Stimulated activated CD8-positive, alpha-beta memory T cell treated with anti-CD3 and anti-CD28 coated beads, Interleukin-2, amount 100 ng/mL, for 48 hours (primary cell): ENCODE data around the gene GGNBP2.
"Not testable (repeated sequence)": the region's sequence is repeated elsewhere in the genome, so short reads cannot be mapped to it uniquely, and the experiment has no call there.

Experiments
- DNase-seq, 2 donors: peaks; one replicate each; pipeline ENCODE4 v3.0.0-alpha.2; 2020; ENCODE audit warnings: low read depth in 2 of 2

The GGNBP2 gene, protein sequence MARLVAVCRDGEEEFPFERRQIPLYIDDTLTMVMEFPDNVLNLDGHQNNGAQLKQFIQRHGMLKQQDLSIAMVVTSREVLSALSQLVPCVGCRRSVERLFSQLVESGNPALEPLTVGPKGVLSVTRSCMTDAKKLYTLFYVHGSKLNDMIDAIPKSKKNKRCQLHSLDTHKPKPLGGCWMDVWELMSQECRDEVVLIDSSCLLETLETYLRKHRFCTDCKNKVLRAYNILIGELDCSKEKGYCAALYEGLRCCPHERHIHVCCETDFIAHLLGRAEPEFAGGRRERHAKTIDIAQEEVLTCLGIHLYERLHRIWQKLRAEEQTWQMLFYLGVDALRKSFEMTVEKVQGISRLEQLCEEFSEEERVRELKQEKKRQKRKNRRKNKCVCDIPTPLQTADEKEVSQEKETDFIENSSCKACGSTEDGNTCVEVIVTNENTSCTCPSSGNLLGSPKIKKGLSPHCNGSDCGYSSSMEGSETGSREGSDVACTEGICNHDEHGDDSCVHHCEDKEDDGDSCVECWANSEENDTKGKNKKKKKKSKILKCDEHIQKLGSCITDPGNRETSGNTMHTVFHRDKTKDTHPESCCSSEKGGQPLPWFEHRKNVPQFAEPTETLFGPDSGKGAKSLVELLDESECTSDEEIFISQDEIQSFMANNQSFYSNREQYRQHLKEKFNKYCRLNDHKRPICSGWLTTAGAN

DNA sequence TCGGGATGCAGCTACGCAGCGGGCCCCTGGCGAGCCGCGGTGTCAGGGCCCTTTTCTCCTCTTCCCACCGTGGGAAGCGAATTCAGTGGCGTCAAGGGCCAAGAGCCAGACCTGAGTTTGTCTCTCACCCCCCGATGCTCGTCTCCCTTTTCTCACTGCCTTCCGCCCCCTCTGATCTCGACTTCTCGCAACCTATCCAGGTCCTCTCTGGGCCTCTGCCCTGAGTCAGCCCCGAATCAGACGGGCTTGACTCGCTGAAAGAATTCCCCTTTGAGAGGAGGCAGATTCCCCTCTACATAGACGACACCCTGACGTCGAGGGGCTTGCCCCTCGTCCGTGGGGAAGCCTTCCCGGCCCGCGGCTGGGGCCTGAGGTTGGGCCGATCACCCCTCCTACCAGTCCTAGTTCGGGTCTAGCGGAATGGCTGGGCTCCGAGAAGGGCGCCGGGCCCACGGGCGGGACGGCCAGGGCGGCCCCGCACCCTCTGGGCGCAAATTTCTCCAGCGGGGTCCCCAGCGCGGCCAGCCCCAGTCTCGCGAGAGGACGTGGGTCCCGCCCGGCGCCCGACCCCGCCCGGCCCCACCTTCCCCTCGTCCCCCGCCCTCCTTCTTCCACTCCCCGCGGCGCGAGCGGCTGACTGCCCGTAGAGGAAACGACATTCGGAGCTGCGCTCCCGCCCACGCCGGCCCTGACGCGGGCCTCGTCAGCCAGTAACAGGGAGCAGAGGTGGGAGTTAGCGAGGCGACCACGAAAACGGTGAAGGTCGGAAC lies at the start of gene GGNBP2:
Gene GGNBP2, plus strand, starts transcription at position 613 of the 770 bp plus-strand sequence. CDS start 806 bp downstream, outside the sequence.
- DNase-seq: peak; percentile 81 to 89

DNA sequence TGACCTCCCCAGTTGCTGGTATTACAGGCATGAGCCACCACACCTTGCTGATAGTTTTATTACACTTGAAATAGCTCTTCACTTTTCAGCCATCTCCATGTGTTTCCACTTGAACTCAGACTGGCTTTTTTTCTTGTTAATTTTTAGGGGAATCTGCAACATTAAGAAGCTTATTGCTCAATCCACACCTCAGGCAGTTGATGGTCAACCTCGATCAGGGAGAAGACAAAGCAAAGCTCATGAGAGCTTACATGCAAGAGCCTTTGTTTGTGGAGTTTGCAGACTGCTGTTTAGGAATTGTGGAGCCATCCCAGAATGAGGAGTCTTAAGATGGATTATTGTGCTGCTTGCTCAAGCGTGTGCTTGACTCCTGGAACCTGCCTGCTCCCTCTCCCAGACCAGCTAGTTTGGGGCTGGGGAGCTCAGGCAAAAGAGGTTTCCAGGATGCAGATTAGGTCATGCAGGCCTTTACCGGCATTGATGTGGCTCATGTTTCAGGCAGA lies 49.6 kb upstream of the GGNBP2 start:
- DNase-seq: no peak

DNA sequence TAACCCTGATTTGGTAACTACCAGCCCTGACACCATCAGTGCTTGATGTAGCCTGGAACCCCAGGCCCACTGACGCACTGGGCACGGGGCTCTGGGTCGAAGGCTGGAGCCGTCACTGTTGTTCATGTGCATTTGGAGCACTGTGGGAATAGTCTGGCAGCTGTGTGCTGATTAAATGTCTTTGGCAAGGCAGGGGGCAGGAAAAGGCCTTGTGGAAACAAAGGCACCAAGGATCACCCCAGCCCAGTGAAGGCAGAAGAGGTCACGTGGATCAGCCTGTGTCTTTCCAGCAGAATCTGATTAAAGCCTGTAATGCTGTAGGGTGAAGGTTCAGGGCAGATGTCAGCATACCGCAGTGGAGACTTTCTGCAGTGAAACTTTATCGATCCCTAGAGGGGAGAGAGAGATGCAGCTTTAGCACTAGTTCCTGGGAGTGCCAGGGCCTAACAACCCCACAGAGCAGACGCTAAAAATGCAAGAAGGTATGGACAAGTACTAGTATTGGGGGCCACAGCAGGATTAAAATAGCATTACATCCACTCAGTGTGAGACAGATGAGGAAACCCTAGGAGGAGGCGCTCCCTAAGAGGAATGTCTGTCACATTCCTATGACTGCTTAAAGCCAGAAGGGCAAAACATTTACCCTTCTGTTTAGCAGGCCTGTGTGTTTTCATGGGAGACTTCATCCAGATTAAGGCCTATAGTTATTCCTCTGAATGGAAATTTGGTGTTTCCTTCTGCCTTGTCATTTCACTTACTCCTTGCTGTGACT lies 48.5 kb upstream of the GGNBP2 start:
- no peak for DNase-seq

DNA sequence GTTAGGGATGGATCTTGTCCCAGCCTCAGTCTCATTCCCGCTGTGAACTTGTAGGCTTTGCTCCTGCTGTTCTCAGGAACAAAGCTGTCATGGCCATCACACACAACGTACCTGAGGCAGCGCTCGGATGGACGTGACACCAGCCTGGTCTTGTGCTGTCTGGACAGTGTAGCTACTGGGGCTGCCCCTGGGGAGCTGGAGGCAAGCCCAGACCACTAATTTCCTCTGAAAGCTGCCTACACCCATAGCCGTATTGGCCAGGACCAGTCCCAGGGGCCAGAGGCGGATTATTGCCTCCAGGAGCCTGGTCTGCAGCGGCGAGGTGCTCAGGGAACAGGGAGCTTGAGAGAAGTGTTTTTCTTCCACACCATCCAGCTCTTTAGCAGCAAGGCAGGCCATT lies 46.6 kb upstream of the GGNBP2 start:
- DNase-seq: no peak

DNA sequence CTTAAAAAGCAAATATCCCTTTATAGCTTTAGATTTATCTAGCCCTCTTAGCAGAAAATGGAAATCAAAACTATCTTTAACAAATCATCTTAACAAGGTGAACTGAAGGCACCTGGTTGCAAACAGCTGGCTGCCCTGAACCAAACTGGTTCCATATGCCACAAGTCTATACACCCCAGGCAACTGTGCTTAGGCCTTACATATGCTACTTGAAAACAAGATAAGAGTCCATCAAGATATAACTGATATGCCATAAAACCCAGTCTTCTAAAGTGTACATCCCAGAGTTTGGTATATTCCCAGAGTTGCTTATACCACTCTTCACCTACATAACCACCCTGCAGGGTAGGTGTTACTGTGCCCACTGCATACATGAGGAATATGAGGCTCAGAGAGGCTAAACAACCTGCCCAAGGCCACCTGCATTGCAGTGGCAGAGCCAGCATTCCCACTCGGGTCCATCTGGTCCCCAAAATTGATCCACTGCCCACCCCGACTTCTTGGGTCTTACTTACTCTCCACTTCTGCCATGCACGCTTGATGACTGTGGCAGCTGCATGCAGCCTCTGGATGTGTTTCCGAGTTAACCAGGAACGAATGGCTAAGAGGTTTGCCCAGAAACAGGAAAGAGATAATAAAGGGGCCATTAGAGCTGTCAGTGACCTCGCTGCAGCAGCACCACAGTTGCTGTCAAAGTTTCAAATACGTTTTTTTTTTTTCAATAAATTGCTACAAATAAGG lies 46.0 kb upstream of the GGNBP2 start:
- no peak for DNase-seq

DNA sequence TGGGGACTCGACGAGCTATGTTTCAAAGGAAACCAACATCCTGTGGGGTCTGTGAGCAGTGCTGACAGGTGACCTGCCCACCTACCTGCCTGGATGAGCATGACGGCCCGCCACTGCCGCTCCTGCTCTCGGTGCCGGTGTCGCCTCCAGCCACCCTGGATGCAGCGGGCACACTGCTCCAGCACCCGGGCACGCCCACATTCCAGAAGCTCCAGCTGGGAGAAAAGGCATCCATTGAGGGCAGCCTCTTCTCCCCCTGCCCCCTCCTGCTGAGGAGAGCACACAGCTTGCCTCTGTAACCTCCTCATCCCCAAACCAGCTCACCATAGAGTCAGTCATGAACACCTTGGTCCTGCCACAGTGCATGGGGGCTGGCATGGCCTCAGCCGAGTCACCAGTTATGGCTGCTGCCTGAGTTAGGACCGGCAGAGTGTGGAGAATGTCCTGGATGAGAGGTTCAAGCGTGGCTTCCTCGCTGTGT lies 43.9 kb upstream of the GGNBP2 start:
- no peak for DNase-seq

DNA sequence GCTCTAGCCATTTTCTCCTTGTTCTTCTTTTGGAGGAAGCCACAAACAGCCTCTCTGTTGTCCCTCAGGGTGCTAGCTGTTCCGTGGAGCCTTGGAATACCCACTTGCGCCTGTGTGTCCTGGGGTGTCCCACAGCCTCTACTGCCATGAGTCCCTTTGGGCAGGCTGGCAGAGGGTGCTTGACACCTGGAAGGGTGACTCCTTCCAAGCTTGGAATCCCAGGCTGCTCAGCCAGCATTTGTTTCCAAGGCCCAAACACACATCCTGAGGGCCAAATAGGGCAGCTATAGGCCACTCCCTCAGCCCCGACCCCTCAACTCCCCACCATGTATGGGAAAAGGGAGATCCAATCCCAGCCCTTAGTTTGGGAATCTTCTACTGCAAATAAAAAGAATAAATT lies 43.4 kb upstream of the GGNBP2 start:
- no peak for DNase-seq

DNA sequence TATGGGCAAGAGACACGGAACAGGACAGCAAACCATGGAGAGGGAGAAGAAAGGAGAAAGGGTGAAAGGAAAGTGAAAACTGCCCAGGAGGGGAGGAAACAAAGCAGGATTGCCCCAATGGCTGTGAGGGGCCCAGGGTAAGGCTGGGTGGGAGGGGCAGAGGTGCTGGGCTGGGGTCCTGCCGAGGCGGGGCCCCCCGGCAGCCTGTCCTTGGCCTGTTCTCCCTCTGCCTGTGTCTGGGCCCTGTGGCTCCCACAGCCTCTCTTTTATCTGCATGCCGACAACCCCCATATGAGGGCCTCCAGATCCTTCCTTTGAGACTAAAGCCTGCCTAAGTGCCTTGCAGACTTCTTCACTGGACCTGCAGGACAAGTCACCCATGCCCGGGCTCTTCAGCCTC lies 42.8 kb upstream of the GGNBP2 start:
- no peak for DNase-seq

DNA sequence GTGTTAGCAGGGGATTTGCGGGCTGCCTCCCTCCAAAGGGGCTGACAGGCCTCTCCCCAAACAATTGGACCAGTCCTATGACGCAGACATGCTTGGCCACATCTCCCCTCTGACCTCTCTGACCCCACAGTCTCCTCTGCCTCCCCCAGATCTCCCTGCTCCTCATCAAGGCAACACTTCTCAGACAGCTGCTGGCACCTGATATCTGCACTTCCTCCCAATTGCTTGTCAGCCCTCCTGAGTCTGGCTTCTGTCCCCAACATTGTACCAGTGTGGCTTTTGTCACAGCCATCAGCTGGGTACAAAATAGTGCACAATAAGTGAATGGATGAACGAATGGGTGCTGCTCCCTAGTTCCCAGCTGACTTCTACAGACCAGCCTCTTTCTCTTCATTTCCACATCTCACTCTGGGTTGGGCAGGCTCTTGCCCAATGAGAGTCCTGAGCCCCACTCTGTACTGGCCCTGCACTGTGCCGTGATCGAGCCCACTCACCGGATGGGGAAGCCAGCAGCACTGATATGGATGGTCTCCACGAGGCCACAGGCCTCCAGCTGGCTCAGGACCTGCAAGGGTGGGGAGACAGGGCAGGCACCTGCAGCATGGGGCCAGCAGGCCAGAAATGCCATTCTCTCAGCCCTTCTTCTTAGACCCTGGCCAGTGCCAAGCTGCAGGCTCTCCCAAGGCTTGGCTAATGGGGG lies 41.1 kb upstream of the GGNBP2 start:
- DNase-seq: no peak

DNA sequence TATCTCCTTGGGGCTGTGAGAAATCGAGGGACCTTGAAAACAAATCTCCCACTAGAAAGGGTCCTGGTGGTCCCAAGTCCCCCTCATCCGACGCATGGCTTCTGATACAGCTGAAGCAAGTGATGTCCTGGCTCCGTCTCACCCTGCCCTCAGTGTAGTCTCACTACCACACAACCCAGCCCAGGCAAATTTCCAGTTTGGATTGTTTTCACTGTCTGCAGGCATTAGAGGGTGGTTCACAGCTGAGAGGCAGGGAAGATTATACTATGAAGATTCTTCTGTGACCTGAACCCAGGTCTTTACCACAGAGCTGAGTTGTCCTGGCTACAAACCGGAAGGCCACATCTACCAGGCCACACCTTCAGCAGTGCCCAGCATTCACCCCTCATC lies 40.6 kb upstream of the GGNBP2 start:
- no peak for DNase-seq

DNA sequence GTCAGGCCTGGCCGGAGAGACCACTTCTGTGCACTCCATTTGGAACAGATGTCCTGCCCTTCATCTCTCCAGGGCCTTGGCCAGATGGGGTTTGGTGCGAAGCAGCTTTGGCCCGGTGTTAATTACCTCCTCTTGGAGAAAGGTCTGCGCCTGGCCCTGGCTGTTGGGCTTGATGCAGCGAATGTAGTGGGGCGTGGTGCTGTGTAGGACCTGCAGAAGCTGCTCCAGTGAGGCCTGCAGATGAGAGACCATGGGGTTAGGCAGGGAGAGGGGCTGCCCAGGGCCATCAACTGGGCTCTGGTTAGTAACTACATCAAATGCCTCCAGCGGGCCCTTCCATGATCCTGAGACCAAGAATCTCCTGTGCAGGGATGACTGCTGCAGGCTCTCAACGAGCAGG lies 39.5 kb upstream of the GGNBP2 start:
- no peak for DNase-seq

DNA sequence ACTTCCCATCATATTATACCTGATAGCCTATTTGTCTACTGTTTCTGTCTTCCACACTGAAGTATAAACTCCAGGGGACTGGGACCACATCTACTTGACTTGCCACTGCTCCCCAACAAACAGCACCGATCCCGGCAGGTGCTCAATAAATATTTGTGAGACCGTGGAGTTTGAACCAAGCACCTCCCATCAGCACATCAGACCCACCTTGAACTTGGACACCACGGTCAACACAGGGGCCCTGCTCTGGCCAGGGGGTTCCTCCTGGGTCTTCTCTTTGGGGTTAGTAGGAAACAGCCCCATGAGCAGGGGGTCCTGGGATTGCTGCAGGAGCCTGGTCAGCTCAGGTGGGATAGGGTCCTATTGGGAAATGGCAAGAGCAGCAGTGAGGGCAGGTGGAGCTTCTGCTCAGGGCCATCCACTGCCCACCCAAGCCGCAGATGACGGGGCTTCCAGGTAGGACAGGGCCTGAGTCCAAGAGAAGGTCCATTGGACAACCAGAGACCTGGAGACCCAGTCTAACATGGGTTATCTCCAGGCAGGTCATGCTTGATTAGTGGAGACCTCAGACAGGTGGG lies 38.4 kb upstream of the GGNBP2 start:
- DNase-seq: no peak

DNA sequence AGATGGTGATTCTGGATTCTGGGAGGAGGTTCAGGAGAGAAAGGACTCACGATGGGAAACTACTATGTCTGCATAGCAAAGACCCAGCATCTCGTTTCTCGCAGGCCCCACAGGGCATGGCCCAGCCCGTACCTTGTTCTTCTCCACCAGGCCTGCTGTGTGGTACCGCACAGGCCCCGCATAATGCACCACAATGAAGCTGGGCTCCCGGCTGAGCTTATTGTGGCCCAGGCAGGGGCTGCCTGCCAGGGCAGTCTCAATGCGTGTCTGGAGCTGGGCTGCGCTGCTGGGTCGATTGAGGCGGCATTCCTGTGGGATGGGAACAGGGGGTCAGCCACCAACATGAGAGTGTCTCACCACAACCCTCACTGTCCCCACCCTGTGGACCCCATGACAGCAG lies 37.9 kb upstream of the GGNBP2 start:
- no peak for DNase-seq

DNA sequence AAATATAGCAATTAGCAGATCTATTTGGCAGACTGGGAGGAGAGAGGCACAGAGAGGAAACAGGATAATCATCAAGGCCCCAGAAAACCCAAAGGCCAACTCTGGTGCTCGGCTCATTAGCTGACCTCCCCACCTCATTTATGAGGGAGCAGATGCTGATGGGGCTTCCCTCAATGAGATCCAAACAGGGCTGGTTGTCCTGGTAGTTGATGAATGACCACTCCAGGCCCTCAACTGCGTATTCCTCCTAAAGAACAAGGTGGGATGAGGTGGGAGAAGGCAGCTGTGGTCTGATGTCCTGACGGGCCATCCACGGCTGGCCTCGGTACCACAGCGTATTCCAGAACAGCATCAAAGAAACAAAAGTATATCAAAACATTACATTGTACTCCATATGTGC lies 37.5 kb upstream of the GGNBP2 start:
- no peak for DNase-seq

DNA sequence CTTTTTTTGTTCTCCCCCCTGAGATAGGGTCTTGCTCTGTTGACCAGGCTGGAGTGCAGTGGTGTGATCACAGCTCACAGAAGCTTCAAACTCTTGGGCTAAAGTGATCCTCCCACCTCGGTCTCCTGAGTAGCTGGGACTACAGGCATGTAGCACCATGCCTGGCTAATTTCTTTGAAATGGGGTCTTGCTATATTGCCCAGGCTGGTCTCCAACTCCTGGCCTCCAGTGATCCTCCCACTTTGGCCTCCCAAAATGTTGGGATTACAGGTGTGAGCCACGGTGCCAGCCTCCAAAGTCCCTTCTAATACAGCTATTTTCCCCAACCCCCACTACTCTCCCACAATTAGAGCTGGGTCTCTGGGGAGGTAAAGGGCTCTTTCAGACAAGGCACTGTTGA lies 36.3 kb upstream of the GGNBP2 start:
- DNase-seq: not testable (repeated sequence)

DNA sequence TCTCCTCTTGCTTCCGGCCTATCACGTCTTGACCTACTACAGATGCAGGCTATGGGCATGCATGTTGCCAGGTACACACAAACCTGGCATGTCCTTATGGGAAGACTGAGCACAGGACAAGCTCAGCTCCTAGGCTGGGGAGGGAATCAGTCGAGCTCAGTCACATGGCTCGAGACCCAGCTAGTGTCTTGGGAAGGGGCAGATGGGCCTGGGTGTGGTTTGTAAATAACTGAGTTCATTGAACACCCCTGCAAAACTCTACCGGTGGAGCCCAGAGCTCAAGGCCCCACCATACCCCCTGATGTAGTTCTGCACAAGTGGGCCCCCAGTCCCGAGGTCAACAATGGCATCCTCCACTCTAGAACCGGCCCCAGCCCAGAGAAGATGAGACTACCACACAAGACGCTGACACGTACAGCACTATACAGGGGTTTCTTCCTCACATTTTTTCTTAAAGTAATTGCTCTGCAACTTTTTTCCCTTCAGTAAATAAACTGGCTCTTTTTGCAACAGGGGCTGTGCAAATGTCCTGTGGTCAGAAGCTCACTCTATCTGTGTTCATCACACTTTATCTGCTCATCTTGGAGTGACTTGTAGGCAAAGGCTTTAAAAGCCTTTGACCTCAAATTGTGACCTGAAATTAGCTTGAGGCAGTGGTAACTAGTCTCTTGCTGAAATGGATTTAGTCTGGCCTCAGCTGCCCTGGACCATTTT lies 35.3 kb upstream of the GGNBP2 start:
- no peak for DNase-seq

DNA sequence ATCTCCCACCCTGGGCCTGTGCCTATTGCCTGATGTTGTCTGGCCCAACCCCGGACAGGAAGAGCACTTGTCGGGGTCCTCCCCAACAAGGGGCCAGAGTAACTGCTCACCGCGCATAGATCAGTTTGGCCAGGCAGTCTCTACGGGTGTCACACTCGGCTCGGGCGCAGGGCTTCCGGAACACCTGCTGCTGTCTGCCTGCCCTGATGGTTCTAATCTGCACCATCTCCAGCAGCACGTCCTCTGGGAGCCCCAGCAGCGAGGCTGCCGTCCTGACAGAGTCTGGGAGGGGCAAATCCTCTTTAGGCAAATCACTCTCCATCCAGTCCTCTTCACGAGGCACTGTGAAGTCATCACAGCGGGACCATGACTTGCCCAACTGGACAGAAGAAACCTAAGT lies 34.1 kb upstream of the GGNBP2 start:
- DNase-seq: no peak

DNA sequence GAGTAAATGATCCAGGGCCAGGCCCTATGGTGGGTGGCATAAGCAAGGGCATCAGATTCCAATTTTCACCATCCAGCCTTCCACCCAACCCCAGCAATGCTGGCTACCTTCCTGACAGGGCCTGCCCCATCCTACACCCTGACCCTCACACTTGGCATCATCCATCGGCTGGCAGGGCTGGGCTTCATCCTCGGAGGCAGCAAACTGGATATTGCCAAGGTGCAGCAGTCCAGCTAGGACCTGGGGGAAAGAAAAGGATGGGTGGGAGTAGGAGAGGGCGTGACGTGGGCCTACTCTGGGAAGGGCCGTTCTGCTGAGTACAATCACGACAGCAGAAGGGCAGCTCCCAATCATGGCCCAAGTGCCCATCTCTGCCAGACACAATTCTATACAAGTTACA lies 33.5 kb upstream of the GGNBP2 start:
- no peak for DNase-seq

DNA sequence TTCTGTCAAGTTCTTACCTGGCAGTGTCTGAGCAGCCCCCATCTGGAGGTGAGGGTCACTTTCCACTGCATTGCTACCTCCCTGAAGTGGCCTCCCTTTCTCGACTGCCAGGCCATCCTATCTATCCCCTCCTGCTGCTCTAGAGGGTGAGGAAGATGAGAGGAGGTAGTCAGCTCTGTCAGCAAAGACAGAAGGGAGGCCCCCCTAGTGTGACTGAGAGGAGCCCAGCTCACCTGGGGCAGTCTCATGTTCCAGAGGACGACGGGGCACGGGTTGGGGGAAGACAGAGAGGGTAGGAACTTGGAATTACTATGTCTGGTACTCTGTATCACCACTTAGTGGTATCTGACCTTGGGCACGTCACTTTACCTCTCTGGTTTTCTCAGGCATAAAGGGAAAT lies 32.1 kb upstream of the GGNBP2 start:
- DNase-seq: no peak
